A204.1 (cell line): Measurements from ENCODE around the gene ICOS.

Source experiments
- FAIRE-seq: peaks from 2 replicates; lab custom pipeline; 2012; peaks lifted over from hg19 to GRCh38; lab: Jason Lieb, UNC

ICOS gene

GRCh38 chr2:203936535-203936934, at the start of gene ICOS:
TSS of gene ICOS (plus strand) at chr2:203936763. CDS start at chr2:203936815, 52 bp downstream.
- FAIRE-seq: no peak

- FAIRE-seq: no peak
Observed at GRCh38 chr2:203887677-203888076, 48.9 kb upstream of the ICOS start.

- no peak for FAIRE-seq
Observed at GRCh38 chr2:203889542-203889941, 47.0 kb upstream of the ICOS start.

GRCh38 chr2:203889944-203890343, 46.6 kb upstream of the ICOS start:
- no peak for FAIRE-seq

- FAIRE-seq: no peak
Observed at GRCh38 chr2:203890733-203891132, 45.8 kb upstream of the ICOS start.

GRCh38 chr2:203891474-203891873, 45.1 kb upstream of the ICOS start:
- FAIRE-seq: no peak

GRCh38 chr2:203892207-203892606, 44.4 kb upstream of the ICOS start:
- no peak for FAIRE-seq

GRCh38 chr2:203893401-203893800, 43.2 kb upstream of the ICOS start:
- FAIRE-seq: no peak

- FAIRE-seq: no peak
Observed at GRCh38 chr2:203893840-203894239, 42.7 kb upstream of the ICOS start.

GRCh38 chr2:203894262-203894661, 42.3 kb upstream of the ICOS start:
- FAIRE-seq: no peak

GRCh38 chr2:203897544-203897943, 39.0 kb upstream of the ICOS start:
- FAIRE-seq: no peak

GRCh38 chr2:203898657-203899056, 37.9 kb upstream of the ICOS start:
- no peak for FAIRE-seq

GRCh38 chr2:203900253-203900652, 36.3 kb upstream of the ICOS start:
- no peak for FAIRE-seq

GRCh38 chr2:203904022-203904421, 32.5 kb upstream of the ICOS start:
- FAIRE-seq: no peak

- no peak for FAIRE-seq
Observed at GRCh38 chr2:203905656-203906055, 30.9 kb upstream of the ICOS start.

- FAIRE-seq: no peak
Observed at GRCh38 chr2:203908066-203908796, 28.3 kb upstream of the ICOS start.

GRCh38 chr2:203908797-203909185, 27.8 kb upstream of the ICOS start:
- FAIRE-seq: no peak

- peak; percentile 76 for FAIRE-seq
Observed at GRCh38 chr2:203909261-203909967, 27.1 kb upstream of the ICOS start.

GRCh38 chr2:203909974-203910373, 26.6 kb upstream of the ICOS start:
- FAIRE-seq: no peak

- FAIRE-seq: no peak
Observed at GRCh38 chr2:203913947-203914346, 22.6 kb upstream of the ICOS start.

GRCh38 chr2:203914546-203915182, 21.9 kb upstream of the ICOS start:
- no peak for FAIRE-seq

- FAIRE-seq: no peak
Observed at GRCh38 chr2:203915256-203915655, 21.3 kb upstream of the ICOS start.

GRCh38 chr2:203916756-203917155, 19.8 kb upstream of the ICOS start:
- no peak for FAIRE-seq
